GM12878 (cell line): Measurements from ENCODE around the gene ITGA3. TPM values are rescaled to one million over a fixed set of nuclear protein-coding genes. Genes with fewer than 3 reads are reported as not detected.

Experiments
- ATAC-seq: fragments of 200-7000 bp; cut with Tn5 transposase; 3 replicates; pipeline ENCODE4 v1.9.1; 2020; ENCODE audit warnings: mild to moderate bottlenecking, moderate library complexity
- BruUV-seq: library from RNA; stranded (reverse); fragments of 400-500 nt; replicated peaks from 2 replicates; lab custom pipeline; 2021; lab: Mats Ljungman, UMichigan
- CTCF ChIA-PET: fragments of 300-600 bp; sonication (Branson Sonifier 250); formaldehyde crosslinking; extraction: SDS; loops from one replicate; lab custom pipeline; 2021; ENCODE audit warnings: inconsistent platforms; lab: Yijun Ruan, JAX
- POLR2A ChIA-PET: fragments of 350-600 bp; formaldehyde crosslinking; extraction: SDS; loops from one replicate; lab custom pipeline; 2021; ENCODE audit warnings: inconsistent platforms; lab: Charles Lee
- RAD21 ChIA-PET: fragments of 300-600 bp; sonication (Branson Sonifier 250); formaldehyde crosslinking; loops from one replicate; lab custom pipeline; 2023; ENCODE audit warnings: antibody characterized with exemption; ENCODE audit not compliant: unreplicated experiment; lab: Charles Lee
- SMC1A ChIA-PET: fragments of 300-600 bp; sonication (Branson Sonifier 250); formaldehyde crosslinking; loops from one replicate; lab custom pipeline; 2023; ENCODE audit not compliant: unreplicated experiment, uncharacterized antibody; lab: Charles Lee
- DNase-seq: peaks from one replicate; pipeline ENCODE4 v3.0.0-alpha.2; 2011; ENCODE audit warnings: low read depth, low spot score
- FAIRE-seq: peaks from 3 replicates; lab custom pipeline; 2011; peaks lifted over from hg19 to GRCh38; lab: Jason Lieb, UNC
- H2AFZ ChIP-seq: 2 replicates; pipeline ENCODE4 v1.6.0; 2011; ENCODE audit warnings: low read depth, low read length, control low read depth; ENCODE audit not compliant: control insufficient read depth
- H3K27ac ChIP-seq: 2 replicates; pipeline ENCODE4 v1.5.1; 2011; ENCODE audit warnings: control low read depth; ENCODE audit not compliant: control insufficient read depth, insufficient read depth
- H3K27me3 ChIP-seq, 2 experiments: replicated peaks in 1 of 2; 2 replicates each; pipeline versions ENCODE4 v1.6.0 to v1.6.1; 2011; ENCODE audit warnings: low read length in 1 of 2; ENCODE audit not compliant: control insufficient read depth in 2 of 2, insufficient read depth in 2 of 2
- H3K36me3 ChIP-seq, 2 experiments: 2 replicates each; pipeline ENCODE4 v1.5.1; 2011; ENCODE audit warnings: low read length in 1 of 2; ENCODE audit not compliant: control insufficient read depth in 2 of 2, insufficient read depth in 2 of 2
- H3K4me1 ChIP-seq: 2 replicates; pipeline ENCODE4 v1.6.1; 2011; ENCODE audit warnings: mild to moderate bottlenecking, low read length, moderate library complexity, mixed read lengths; ENCODE audit not compliant: control insufficient read depth, insufficient read depth
- H3K4me2 ChIP-seq: 2 replicates; pipeline ENCODE4 v1.6.0; 2011; ENCODE audit warnings: control low read depth; ENCODE audit not compliant: control insufficient read depth, insufficient read depth
- H3K4me3 ChIP-seq: fragments of 200-600 bp; sonication (generic); 2 replicates; pipeline ENCODE4 v1.5.1; 2016
- H3K79me2 ChIP-seq: 2 replicates; pipeline ENCODE4 v1.6.0; 2011; ENCODE audit warnings: low read length; ENCODE audit not compliant: control insufficient read depth, insufficient read depth
- H3K9ac ChIP-seq: 2 replicates; pipeline ENCODE4 v1.8.0; 2011; ENCODE audit warnings: low read length, control low read depth, mixed read lengths; ENCODE audit not compliant: control insufficient read depth, insufficient read depth
- H3K9me3 ChIP-seq: replicated peaks from 3 replicates; pipeline ENCODE4 v1.5.1; 2011; ENCODE audit warnings: mild to moderate bottlenecking, low read length; ENCODE audit not compliant: control insufficient read depth, insufficient read depth
- H4K20me1 ChIP-seq: 2 replicates; pipeline ENCODE4 v1.6.0; 2011; ENCODE audit not compliant: control insufficient read depth, insufficient read depth
- ASH2L ChIP-seq: fragments of 300-600, 200-600 bp; sonication (generic); IDR thresholded peaks from 2 replicates; pipeline ENCODE4 v1.6.1; 2017; ENCODE audit warnings: low read depth, mild to moderate bottlenecking, borderline replicate concordance
- HDGF ChIP-seq: fragments of 450-650 bp; IDR thresholded peaks from 2 replicates; pipeline ENCODE4 v1.6.1; 2016; ENCODE audit warnings: antibody characterized with exemption
- MYB ChIP-seq: fragments of 150-350 bp; IDR thresholded peaks from 2 replicates; pipeline ENCODE4 v1.6.1; 2014; ENCODE audit warnings: mild to moderate bottlenecking, low read depth, low read length, borderline replicate concordance
- NFYA ChIP-seq: IDR thresholded peaks from 2 replicates; pipeline ENCODE4 v1.6.1; 2011; ENCODE audit warnings: low read depth, mild to moderate bottlenecking, low read length, improper control_type of control experiment, borderline replicate concordance
- SPI1 ChIP-seq: IDR thresholded peaks from 2 replicates; pipeline ENCODE4 v1.6.1; 2011; ENCODE audit warnings: low read depth, mild to moderate bottlenecking, low read length, moderate library complexity, borderline replicate concordance; ENCODE audit not compliant: insufficient read depth
- SUPT20H ChIP-seq: IDR thresholded peaks from 2 replicates; pipeline ENCODE4 v1.6.1; 2011; ENCODE audit warnings: low read depth, mild to moderate bottlenecking, low read length, moderate library complexity, borderline replicate concordance; ENCODE audit not compliant: control insufficient read depth
- TCF12 ChIP-seq: IDR thresholded peaks from 2 replicates; pipeline ENCODE4 v1.6.1; 2011; ENCODE audit warnings: low read depth, mild to moderate bottlenecking, low read length
- ZNF217 ChIP-seq: fragments of 450-650 bp; IDR thresholded peaks from 2 replicates; pipeline ENCODE4 v1.6.1; 2017; ENCODE audit warnings: antibody characterized with exemption, mild to moderate bottlenecking
- WGBS: methylation state at CpG from one replicate; pipeline ENCODE4 v1.1.6; 2016; ENCODE audit warnings: low lambda C conversion rate; ENCODE audit not compliant: insufficient replicate concordance, insufficient coverage; ENCODE audit errors: missing lambda C conversion rate; 5-methylcytosine and 5-hydroxymethylcytosine counted together
- in situ Hi-C: fragments of 300-500 bp; cut with MboI; formaldehyde crosslinking; loops from 9 replicates; pipeline ENCODE4 v1.14.3; 2018; ENCODE audit warnings: mixed read lengths
- intact Hi-C: fragments of 100-400 bp; cut with micrococcal nuclease; formaldehyde crosslinking; loops from one replicate; pipeline ENCODE4 v1.14.2; 2022; ENCODE audit not compliant: unreplicated experiment
- polyA plus RNA-seq, 11 experiments: library from polyadenylated mRNA; depleted of rRNA in 4 of 11; unstranded in 6 of 11; stranded (reverse) in 5 of 11; fragments of >200 nt; fragmentation: Nextera tagmentation in 4 of 11; fragmentation: Illumina TruSeq in 1 of 11; extraction: Ambion mirVana in 4 of 11; extraction: Trizol in 1 of 11; gene quantifications; 1 replicate in 1 of 11; 2 replicates in 10 of 11; pipeline versions ENCODE4 v1.2.1 to v1.2.3, GENCODE V29; 2011 to 2016; ENCODE audit warnings: inconsistent platforms in 2 of 11, missing spikeins in 2 of 11, low read depth in 1 of 11
- total RNA-seq, 4 experiments: library from RNA; depleted of rRNA in 3 of 4; stranded (reverse); fragments of >200 nt in 3 of 4; fragmentation: Illumina TruSeq in 1 of 4; extraction: Trizol in 1 of 4; gene quantifications; 2 replicates each; pipeline versions ENCODE4 v1.2.1 to v1.2.3, GENCODE V29; 2013 to 2021
- TF ChIP-seq, protein P1 (sequence below): fragments of 450-650 bp; IDR thresholded peaks from 2 replicates; pipeline ENCODE4 v1.6.1; 2017; ENCODE audit warnings: low read depth, mild to moderate bottlenecking, moderate library complexity

Gene ITGA3
- total and polyA plus RNA-seq, 10 of the 15 experiments (the other 5 are each of a cell fraction or from before 2014, with no cell fraction given) = 0.29 to 13.4 (median 6.6) TPM

DNA sequence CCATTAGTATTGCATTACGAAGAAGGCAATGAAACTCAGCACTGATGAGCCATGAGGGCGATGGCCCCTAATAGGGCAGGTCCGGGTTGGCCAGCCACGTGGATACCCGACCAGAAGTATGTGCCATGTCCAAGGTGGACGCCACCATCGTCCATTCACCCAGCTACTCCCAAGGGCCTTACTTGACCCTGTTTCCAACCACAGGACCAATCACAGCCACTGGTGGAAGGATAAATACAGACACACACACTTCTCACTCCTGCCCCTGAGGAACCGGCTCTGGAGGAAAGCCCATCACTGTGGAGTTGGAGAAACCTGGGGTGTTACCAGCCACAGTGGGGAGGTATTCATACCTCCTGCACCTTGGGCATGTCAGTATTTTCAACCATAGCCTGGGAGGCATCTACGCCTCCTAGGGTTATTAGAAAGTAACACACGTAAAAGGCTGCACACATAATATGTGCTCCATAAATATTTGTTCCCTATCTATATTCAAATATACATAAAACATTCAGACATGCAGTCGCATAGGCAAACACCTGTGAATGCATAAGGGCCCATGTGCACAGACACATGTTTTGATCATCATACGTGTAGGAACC, 5.4 kb upstream of the ITGA3 start (continued):
- TF ChIP-seq SPI1 = no peak

- Histone ChIP-seq H3K4me3 (no peak overlapping the region), H3K9ac (no peak overlapping the region), H3K4me1 (peaks cover 9% of the 10 kb centered on the region), H3K4me2 (no peak overlapping the region), H3K27me3 (no peaks in the 10 kb centered on the region), H4K20me1 (no peaks in the 10 kb centered on the region), H3K79me2 (no peaks in the 10 kb centered on the region), H3K27ac (no peak overlapping the region), H2AFZ (peak overlapping the region; percentile 63), H3K36me3 (no peaks in the 10 kb centered on the region), H3K9me3 (no peaks in the 10 kb centered on the region; the same call in 2 of the 3 replicates)
- no peak for TF ChIP-seq NFYA
- no peak for TF ChIP-seq MYB
- TF ChIP-seq ASH2L = no peak
- ATAC-seq (peak; percentile 12; the same call in 2 of the 3 replicates), DNase-seq (no peak), FAIRE-seq (no peak)
- in situ Hi-C loops (no loop called here), intact Hi-C loops (no loop called here)
- BruUV-seq = no TSS peak
- ChIA-PET CTCF (interaction anchor here (1.0 kb wide), 1 partner anchor 36 kb away, joined by 4 read pairs; no protein-coding TSS in a partner anchor), POLR2A (no interaction called here), SMC1A (no interaction called here), RAD21 (no interaction called here)
- 4% methylated on average over 4 of the region's 4 CpGs for WGBS
Measured at GRCh38 chr17:50051082-50051576, 4.8 kb upstream of the ITGA3 start.

DNA sequence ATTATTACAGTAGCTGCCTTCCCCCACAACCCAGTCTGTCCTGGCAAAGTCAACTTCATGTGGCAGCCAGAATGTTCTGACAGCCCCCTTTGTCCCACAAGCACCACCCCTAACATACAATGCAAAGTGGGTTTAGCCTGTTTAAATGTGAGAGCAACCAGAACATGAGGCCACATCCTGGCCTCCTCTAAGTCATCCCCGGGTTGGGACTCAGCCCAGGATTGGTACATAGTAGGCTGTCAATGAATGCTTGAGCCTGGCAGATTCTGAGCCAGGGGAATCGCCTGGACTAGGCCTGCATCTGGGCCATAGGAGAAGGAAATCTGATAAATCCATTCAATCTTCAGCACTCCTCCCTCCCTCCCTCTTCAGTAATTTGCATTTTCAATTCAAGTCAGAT, 4.3 kb upstream of the ITGA3 start:
- no peak for FAIRE-seq
- Histone ChIP-seq H3K27me3 (no peaks in the 10 kb centered on the region), H3K27ac (no peak overlapping the region), H3K4me1 (peaks cover 9% of the 10 kb centered on the region), H4K20me1 (no peaks in the 10 kb centered on the region), H3K79me2 (no peaks in the 10 kb centered on the region), H3K36me3 (no peaks in the 10 kb centered on the region), H2AFZ (no peak overlapping the region), H3K9me3 (no peaks in the 10 kb centered on the region; the same call in 2 of the 3 replicates), H3K4me2 (no peak overlapping the region), H3K4me3 (no peak overlapping the region), H3K9ac (no peak overlapping the region)
- WGBS = 47% methylated on average over 2 of the region's 2 CpGs
- RAD21 ChIA-PET = interaction anchor here (0.9 kb wide), 1 partner anchor 36 kb away, joined by 3 read pairs; no protein-coding TSS in a partner anchor
- in situ Hi-C loops = no loop called here
- no TSS peak for BruUV-seq
- no peak for DNase-seq
- intact Hi-C loops = no loop called here
- POLR2A ChIA-PET = no interaction called here
- CTCF ChIA-PET = interaction anchor here (0.6 to 1.0 kb wide), 2 partner anchors 28 to 35 kb away, joined by 3 to 4 read pairs; no protein-coding TSS in a partner anchor
- no peak for ATAC-seq
- SMC1A ChIA-PET = no interaction called here
- TF ChIP-seq SUPT20H = no peak
- no peak for TF ChIP-seq TCF12
- no peak for TF ChIP-seq HDGF
- TF ChIP-seq ZNF217 = no peak
- no peak for TF ChIP-seq MYB
- TF ChIP-seq, protein P1, sequence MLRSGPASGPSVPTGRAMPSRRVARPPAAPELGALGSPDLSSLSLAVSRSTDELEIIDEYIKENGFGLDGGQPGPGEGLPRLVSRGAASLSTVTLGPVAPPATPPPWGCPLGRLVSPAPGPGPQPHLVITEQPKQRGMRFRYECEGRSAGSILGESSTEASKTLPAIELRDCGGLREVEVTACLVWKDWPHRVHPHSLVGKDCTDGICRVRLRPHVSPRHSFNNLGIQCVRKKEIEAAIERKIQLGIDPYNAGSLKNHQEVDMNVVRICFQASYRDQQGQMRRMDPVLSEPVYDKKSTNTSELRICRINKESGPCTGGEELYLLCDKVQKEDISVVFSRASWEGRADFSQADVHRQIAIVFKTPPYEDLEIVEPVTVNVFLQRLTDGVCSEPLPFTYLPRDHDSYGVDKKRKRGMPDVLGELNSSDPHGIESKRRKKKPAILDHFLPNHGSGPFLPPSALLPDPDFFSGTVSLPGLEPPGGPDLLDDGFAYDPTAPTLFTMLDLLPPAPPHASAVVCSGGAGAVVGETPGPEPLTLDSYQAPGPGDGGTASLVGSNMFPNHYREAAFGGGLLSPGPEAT = no peak
